GM18517 (cell line): Measurements from ENCODE around the gene OSTF1.

Source experiments
- ATAC-seq: cut with Tn5 transposase; IDR thresholded peaks from one replicate; pipeline ENCODE4 v1.9.1; 2021; ENCODE audit warnings: mild to moderate bottlenecking, moderate library complexity; ENCODE audit not compliant: unreplicated experiment

OSTF1 gene

GRCh38 chr9:75117564-75117963 is 29.2 kb downstream of the OSTF1 start:
- no peak for ATAC-seq

- no peak for ATAC-seq
Measured at GRCh38 chr9:75120686-75121085, 32.4 kb downstream of the OSTF1 start.

- no peak for ATAC-seq
Measured at GRCh38 chr9:75121914-75122558, 33.7 kb downstream of the OSTF1 start.

GRCh38 chr9:75123696-75124095 is 35.4 kb downstream of the OSTF1 start:
- ATAC-seq, result no peak

GRCh38 chr9:75128535-75128934 is 40.2 kb downstream of the OSTF1 start:
- ATAC-seq, result no peak

- ATAC-seq, result no peak
Measured at GRCh38 chr9:75130172-75130571, 41.9 kb downstream of the OSTF1 start.

GRCh38 chr9:75130621-75131230 is 42.4 kb downstream of the OSTF1 start:
- ATAC-seq, result no peak

GRCh38 chr9:75131700-75132099 is 43.4 kb downstream of the OSTF1 start:
- ATAC-seq, result no peak

- ATAC-seq, result no peak
Measured at GRCh38 chr9:75132244-75132643, 43.9 kb downstream of the OSTF1 start.

- no peak for ATAC-seq
Measured at GRCh38 chr9:75133396-75133795, 45.1 kb downstream of the OSTF1 start.

- ATAC-seq, result no peak
Measured at GRCh38 chr9:75134495-75134894, 46.2 kb downstream of the OSTF1 start.

- ATAC-seq, result no peak
Measured at GRCh38 chr9:75138260-75139040, 50.1 kb downstream of the OSTF1 start.

- ATAC-seq, result no peak
Measured at GRCh38 chr9:75139201-75139600, 50.9 kb downstream of the OSTF1 start.

- ATAC-seq, result no peak
Measured at GRCh38 chr9:75140261-75140660, 51.9 kb downstream of the OSTF1 start.

- no peak for ATAC-seq
Measured at GRCh38 chr9:75142202-75142601, 53.9 kb downstream of the OSTF1 start.

- ATAC-seq, result no peak
Measured at GRCh38 chr9:75146229-75146628, 57.9 kb downstream of the OSTF1 start.

GRCh38 chr9:75147638-75148037 is 59.3 kb downstream of the OSTF1 start:
- ATAC-seq, result no peak

- no peak for ATAC-seq
Measured at GRCh38 chr9:75148561-75148960, 60.2 kb downstream of the OSTF1 start.

GRCh38 chr9:75149841-75150241 is 61.5 kb downstream of the OSTF1 start:
- no peak for ATAC-seq

- no peak for ATAC-seq
Measured at GRCh38 chr9:75150512-75150911, 62.2 kb downstream of the OSTF1 start.

- no peak for ATAC-seq
Measured at GRCh38 chr9:75152416-75152815, 64.1 kb downstream of the OSTF1 start.

GRCh38 chr9:75156858-75157257 is 68.5 kb downstream of the OSTF1 start:
- no peak for ATAC-seq
